Raji (cell line): Measurements from ENCODE around the gene PODXL2.

Experiments used
- POLR2A ChIP-seq: IDR thresholded peaks from 2 replicates; pipeline ENCODE4 v1.6.1; 2011; ENCODE audit warnings: low read depth, low read length, control low read depth; ENCODE audit not compliant: insufficient read depth

The PODXL2 gene

GRCh38 chr3:127708837-127709236, 79.9 kb downstream of the PODXL2 start:
- TF ChIP-seq POLR2A, result no peak

GRCh38 chr3:127709320-127710060, 80.5 kb downstream of the PODXL2 start:
- TF ChIP-seq POLR2A, result no peak

GRCh38 chr3:127710155-127710941, 81.4 kb downstream of the PODXL2 start:
- no peak for TF ChIP-seq POLR2A

GRCh38 chr3:127711021-127711695, 82.2 kb downstream of the PODXL2 start:
- TF ChIP-seq POLR2A, result no peak

- TF ChIP-seq POLR2A, result no peak
Observed at GRCh38 chr3:127711896-127712295, 82.9 kb downstream of the PODXL2 start.

GRCh38 chr3:127712461-127712860, 83.5 kb downstream of the PODXL2 start:
- no peak for TF ChIP-seq POLR2A

- TF ChIP-seq POLR2A, result no peak
Observed at GRCh38 chr3:127712881-127713771, 84.1 kb downstream of the PODXL2 start.

GRCh38 chr3:127714125-127714571, 85.2 kb downstream of the PODXL2 start:
- no peak for TF ChIP-seq POLR2A

GRCh38 chr3:127714866-127715265, 85.9 kb downstream of the PODXL2 start:
- TF ChIP-seq POLR2A, result no peak

GRCh38 chr3:127715532-127715931, 86.5 kb downstream of the PODXL2 start:
- no peak for TF ChIP-seq POLR2A

GRCh38 chr3:127716384-127716783, 87.4 kb downstream of the PODXL2 start:
- TF ChIP-seq POLR2A, result no peak

GRCh38 chr3:127717357-127718244, 88.6 kb downstream of the PODXL2 start:
- no peak for TF ChIP-seq POLR2A

- TF ChIP-seq POLR2A, result no peak
Observed at GRCh38 chr3:127718245-127718915, 89.4 kb downstream of the PODXL2 start.
